ENCODE data around the gene PDCL2. TPM values are rescaled to one million over a fixed set of nuclear protein-coding genes. Genes with fewer than 3 reads are reported as not detected.

PDCL2 gene
- total and polyA plus RNA-seq, 9 donors, result not detected

DNA sequence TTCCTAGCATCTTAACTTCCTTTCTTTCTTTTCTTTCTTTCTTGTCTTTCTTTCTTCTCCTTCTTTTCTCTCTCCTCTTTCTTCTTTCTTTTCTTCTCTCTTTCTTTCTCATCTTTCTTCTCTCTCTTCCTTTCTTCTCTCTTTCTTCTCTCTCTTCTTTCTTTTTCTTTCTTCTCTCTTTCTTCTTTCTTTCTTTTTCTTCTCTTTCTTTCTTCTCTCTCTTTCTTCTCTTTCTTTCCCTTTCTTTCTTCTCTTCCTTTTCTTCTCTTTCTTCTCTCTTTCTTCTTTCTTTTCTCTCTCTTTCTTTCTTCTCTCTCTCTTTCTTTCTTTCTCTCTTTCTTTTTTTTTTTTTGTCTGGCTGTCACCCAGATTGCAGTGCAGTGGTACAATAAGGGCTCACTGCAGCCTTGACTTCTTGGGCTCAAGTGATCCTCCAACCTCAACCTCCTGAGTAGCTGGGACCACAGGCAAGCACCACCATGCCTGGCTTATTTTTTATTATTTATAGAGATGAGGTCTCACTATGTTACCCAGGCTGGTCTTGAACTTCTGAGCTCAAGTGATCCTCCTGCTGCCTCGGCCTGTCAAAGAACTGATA lies 26.6 kb upstream of the PDCL2 start:
- Histone ChIP-seq H3K4me3 (no peak overlapping the region), H3K9me3 (no peaks in the 10 kb centered on the region), H3K36me3 (no peaks in the 10 kb centered on the region), H3K27ac (no peak overlapping the region), H3K4me1 (ENCODE audit: insufficient read depth) (no peaks in the 10 kb centered on the region), H3K27me3 (no peaks in the 10 kb centered on the region)
- no peak for TF ChIP-seq EP300 (IDR thresholded peaks at IDR 0.05)
- TF ChIP-seq POLR2A (IDR thresholded peaks at IDR 0.05), result no peak
- TF ChIP-seq, protein P1, sequence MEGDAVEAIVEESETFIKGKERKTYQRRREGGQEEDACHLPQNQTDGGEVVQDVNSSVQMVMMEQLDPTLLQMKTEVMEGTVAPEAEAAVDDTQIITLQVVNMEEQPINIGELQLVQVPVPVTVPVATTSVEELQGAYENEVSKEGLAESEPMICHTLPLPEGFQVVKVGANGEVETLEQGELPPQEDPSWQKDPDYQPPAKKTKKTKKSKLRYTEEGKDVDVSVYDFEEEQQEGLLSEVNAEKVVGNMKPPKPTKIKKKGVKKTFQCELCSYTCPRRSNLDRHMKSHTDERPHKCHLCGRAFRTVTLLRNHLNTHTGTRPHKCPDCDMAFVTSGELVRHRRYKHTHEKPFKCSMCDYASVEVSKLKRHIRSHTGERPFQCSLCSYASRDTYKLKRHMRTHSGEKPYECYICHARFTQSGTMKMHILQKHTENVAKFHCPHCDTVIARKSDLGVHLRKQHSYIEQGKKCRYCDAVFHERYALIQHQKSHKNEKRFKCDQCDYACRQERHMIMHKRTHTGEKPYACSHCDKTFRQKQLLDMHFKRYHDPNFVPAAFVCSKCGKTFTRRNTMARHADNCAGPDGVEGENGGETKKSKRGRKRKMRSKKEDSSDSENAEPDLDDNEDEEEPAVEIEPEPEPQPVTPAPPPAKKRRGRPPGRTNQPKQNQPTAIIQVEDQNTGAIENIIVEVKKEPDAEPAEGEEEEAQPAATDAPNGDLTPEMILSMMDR (IDR thresholded peaks at IDR 0.05), result no peak
- no peak for DNase-seq
- WGBS, 3 donors, result 71 to 94% (median 71%) methylated on average over 1 of the region's 1 CpG
- intact Hi-C loops (cut with DNase I), result no loop called here

DNA sequence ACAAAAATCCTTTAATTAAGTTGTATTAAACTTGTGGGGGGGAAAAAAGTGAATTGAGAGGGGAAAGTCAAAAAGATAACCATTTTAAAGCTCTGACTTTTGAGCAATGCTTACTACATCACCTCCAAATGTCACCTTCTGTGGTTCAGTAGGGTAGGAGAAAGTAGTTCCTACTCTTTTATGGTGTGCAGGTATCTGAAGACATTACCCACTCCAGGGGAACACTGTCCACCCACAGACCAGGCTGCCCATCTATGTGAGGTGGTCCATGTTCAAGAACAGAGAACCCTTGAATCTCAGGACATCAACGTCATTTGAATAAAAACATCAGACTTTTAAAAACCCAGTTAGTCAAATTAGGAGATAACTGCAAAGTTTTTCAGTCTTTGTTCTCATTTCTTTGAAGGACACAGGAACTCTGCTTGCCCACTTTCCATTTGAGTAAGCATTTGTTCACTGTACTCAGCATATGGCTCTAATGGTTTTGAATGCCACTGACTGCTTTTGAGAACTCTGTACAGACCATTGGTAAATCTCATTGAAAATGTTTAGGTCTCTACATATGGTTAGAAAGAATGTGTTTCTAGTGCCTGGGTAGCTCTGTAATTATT lies 25.6 kb upstream of the PDCL2 start:
- 81 to 93% (median 81%) methylated on average over 1 of the region's 1 CpG for WGBS, 3 donors
- DNase-seq, result no peak

DNA sequence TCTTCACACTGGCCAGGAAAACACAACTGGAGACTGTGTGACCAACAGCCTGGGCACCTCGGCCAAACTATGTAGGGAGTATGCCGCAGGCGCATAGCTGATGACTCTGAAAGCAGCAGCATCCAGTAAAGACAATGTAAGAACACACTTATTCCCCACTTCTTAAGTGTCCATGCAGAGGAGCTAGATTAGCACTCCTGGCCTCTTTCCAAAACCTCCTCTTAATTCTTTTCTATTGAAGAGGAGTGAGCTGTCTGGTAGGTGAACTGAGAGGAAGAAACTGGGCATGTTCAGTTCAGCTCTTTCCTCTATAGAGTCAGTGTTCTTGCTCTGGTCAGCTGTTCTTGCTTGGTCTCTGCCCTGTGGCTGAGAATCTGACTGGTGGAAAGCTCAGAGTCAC lies 23.0 kb upstream of the PDCL2 start:
- Histone ChIP-seq H3K36me3 (no peaks in the 10 kb centered on the region), H3K4me1 (ENCODE audit: insufficient read depth) (no peaks in the 10 kb centered on the region), H3K4me3 (no peak overlapping the region), H3K9me3 (no peaks in the 10 kb centered on the region), H3K27me3 (no peaks in the 10 kb centered on the region), H3K27ac (no peak overlapping the region)
- intact Hi-C loops (cut with DNase I), result no loop called here
- 79 to 96% (median 94%) methylated on average over 3 of the region's 3 CpGs for WGBS, 3 donors
- DNase-seq, result no peak
- TF ChIP-seq, protein P1 (IDR thresholded peaks at IDR 0.05), result no peak
- TF ChIP-seq EP300 (IDR thresholded peaks at IDR 0.05) (no peak), POLR2A (IDR thresholded peaks at IDR 0.05) (no peak)

More for the DNA sequence above, 25.6 kb upstream of the PDCL2 start:
- H3K4me3 ChIP-seq, result no peak overlapping the region
- intact Hi-C loops (cut with DNase I), result no loop called here
- TF ChIP-seq POLR2A (IDR thresholded peaks at IDR 0.05) (no peak), EP300 (IDR thresholded peaks at IDR 0.05) (no peak)
- TF ChIP-seq, protein P1 (IDR thresholded peaks at IDR 0.05), result no peak
- H3K4me1 ChIP-seq (ENCODE audit: insufficient read depth), result no peaks in the 10 kb centered on the region
- H3K36me3 ChIP-seq, result no peaks in the 10 kb centered on the region
- H3K27ac ChIP-seq, result no peak overlapping the region
- H3K9me3 ChIP-seq, result no peaks in the 10 kb centered on the region
- no peaks in the 10 kb centered on the region for H3K27me3 ChIP-seq

DNA sequence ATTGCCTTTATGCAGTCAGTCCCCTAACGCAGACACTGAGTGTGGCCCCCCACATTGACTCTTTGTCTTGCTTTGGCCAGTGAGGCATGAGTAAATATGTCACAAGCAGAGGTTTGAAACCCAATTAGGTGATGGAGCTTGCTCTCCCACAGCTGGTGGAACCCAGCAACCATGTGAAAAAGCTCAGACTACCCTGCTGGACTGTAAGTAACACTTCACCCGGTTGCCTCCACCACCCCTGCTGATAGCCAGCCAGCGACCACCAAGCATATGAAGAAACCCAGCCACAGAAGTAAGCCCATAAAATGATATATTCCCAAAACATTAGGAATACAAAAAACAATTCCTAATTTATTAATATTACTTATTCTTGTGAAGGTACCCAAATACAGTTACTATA lies 21.6 kb upstream of the PDCL2 start:
- no peaks in the 10 kb centered on the region for H3K36me3 ChIP-seq
- 79 to 88% (median 83%) methylated on average over 3 of the region's 3 CpGs for WGBS, 3 donors
- TF ChIP-seq POLR2A (IDR thresholded peaks at IDR 0.05) (no peak), EP300 (IDR thresholded peaks at IDR 0.05) (no peak)
- TF ChIP-seq, protein P1 (IDR thresholded peaks at IDR 0.05), result no peak
- no peak overlapping the region for H3K4me3 ChIP-seq
- no peak for DNase-seq
- intact Hi-C loops (cut with DNase I), result no loop called here
- no peaks in the 10 kb centered on the region for H3K4me1 ChIP-seq (ENCODE audit: insufficient read depth)
- no peak overlapping the region for H3K27ac ChIP-seq
- H3K27me3 ChIP-seq, result no peaks in the 10 kb centered on the region
- no peaks in the 10 kb centered on the region for H3K9me3 ChIP-seq
